Fibroblast of gingiva (primary cell): Measurements from ENCODE around the gene ARHGEF17.

Experiments used
- DNase-seq: peaks from one replicate; pipeline ENCODE4 v3.0.0-alpha.2; 2011; ENCODE audit warnings: low read depth

The ARHGEF17 gene

GRCh38 chr11:73380897-73381410, 72.9 kb downstream of the ARHGEF17 start:
- DNase-seq = no peak

- DNase-seq = no peak
These were observed 73.5 kb downstream of the ARHGEF17 start for GRCh38 chr11:73381589-73381988.

- no peak for DNase-seq
These were observed 74.1 kb downstream of the ARHGEF17 start for GRCh38 chr11:73382183-73382582.

GRCh38 chr11:73382747-73383146, 74.7 kb downstream of the ARHGEF17 start:
- no peak for DNase-seq

- DNase-seq = no peak
These were observed 75.4 kb downstream of the ARHGEF17 start for GRCh38 chr11:73383249-73384124.

GRCh38 chr11:73384125-73384441, 76.0 kb downstream of the ARHGEF17 start:
- no peak for DNase-seq

GRCh38 chr11:73384531-73384871, 76.4 kb downstream of the ARHGEF17 start:
- DNase-seq = no peak

GRCh38 chr11:73384872-73385689, 77.0 kb downstream of the ARHGEF17 start:
- no peak for DNase-seq

GRCh38 chr11:73386016-73386415, 77.9 kb downstream of the ARHGEF17 start:
- no peak for DNase-seq

- DNase-seq = no peak
These were observed 78.5 kb downstream of the ARHGEF17 start for GRCh38 chr11:73386546-73386945.

- DNase-seq = no peak
These were observed 79.7 kb downstream of the ARHGEF17 start for GRCh38 chr11:73387594-73388264.

GRCh38 chr11:73388265-73389133, 80.4 kb downstream of the ARHGEF17 start:
- no peak for DNase-seq

- no peak for DNase-seq
These were observed 81.1 kb downstream of the ARHGEF17 start for GRCh38 chr11:73389134-73389525.

- DNase-seq = no peak
These were observed 81.8 kb downstream of the ARHGEF17 start for GRCh38 chr11:73389916-73390315.

GRCh38 chr11:73390601-73391565, 82.8 kb downstream of the ARHGEF17 start:
- DNase-seq = no peak

GRCh38 chr11:73391665-73392064, 83.6 kb downstream of the ARHGEF17 start:
- no peak for DNase-seq

GRCh38 chr11:73392108-73393010, 84.3 kb downstream of the ARHGEF17 start:
- no peak for DNase-seq

GRCh38 chr11:73393011-73393380, 84.9 kb downstream of the ARHGEF17 start:
- DNase-seq = no peak
